SU-DHL-6 (cell line): ENCODE results near the gene UBR7.
"Not testable (repeated sequence)": the region's sequence is repeated elsewhere in the genome, so short reads cannot be mapped to it uniquely, and the experiment has no call there.

Experiments
- EZH2phosphoT487 ChIP-seq: fragments of 200-600 bp; sonication (generic), shearing (Covaris generic); conservative IDR thresholded peaks from 2 replicates; pipeline ENCODE4 v1.6.1; 2018; ENCODE audit warnings: mild to moderate bottlenecking, antibody characterized with exemption, low read length, moderate library complexity, mixed read lengths
- TF ChIP-seq, protein P1 (sequence below): fragments of 200-600 bp; sonication (generic); IDR thresholded peaks from one replicate; pipeline ENCODE4 v1.5.1; 2017; ENCODE audit warnings: antibody characterized with exemption, mild to moderate bottlenecking, low read length, moderate library complexity; ENCODE audit not compliant: insufficient read depth, poor library complexity, severe bottlenecking

GRCh38 chr14:93170141-93170540 is 36.9 kb upstream of the UBR7 start:
- TF ChIP-seq, protein P1, sequence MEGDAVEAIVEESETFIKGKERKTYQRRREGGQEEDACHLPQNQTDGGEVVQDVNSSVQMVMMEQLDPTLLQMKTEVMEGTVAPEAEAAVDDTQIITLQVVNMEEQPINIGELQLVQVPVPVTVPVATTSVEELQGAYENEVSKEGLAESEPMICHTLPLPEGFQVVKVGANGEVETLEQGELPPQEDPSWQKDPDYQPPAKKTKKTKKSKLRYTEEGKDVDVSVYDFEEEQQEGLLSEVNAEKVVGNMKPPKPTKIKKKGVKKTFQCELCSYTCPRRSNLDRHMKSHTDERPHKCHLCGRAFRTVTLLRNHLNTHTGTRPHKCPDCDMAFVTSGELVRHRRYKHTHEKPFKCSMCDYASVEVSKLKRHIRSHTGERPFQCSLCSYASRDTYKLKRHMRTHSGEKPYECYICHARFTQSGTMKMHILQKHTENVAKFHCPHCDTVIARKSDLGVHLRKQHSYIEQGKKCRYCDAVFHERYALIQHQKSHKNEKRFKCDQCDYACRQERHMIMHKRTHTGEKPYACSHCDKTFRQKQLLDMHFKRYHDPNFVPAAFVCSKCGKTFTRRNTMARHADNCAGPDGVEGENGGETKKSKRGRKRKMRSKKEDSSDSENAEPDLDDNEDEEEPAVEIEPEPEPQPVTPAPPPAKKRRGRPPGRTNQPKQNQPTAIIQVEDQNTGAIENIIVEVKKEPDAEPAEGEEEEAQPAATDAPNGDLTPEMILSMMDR, result not testable (repeated sequence)
- not testable (repeated sequence) for TF ChIP-seq EZH2phosphoT487
